Measurements from ENCODE around the gene MYH14.
A peak's percentile ranks its signal among the peaks of the same experiment; 100 is the strongest.

MYH14 gene

GRCh38 chr19:50313812-50314536, 110.6 kb downstream of the MYH14 start:
- no peaks in the 10 kb centered on the region for H4K20me1 ChIP-seq (ENCODE audit: insufficient read depth, low read length)
- no peaks in the 10 kb centered on the region for H3K9me3 ChIP-seq (ENCODE audit: insufficient read depth, low read length)
- peak overlapping the region; percentile 27; the same call in 1 of the 2 replicates for H2AFZ ChIP-seq (ENCODE audit: low read depth, low read length)
- peak overlapping the region; percentile 66 for H3K9ac ChIP-seq (ENCODE audit: low read length)
- H3K27ac ChIP-seq (ENCODE audit: low read length) = peak overlapping the region; percentile 68
- no peaks in the 10 kb centered on the region for H3K79me2 ChIP-seq (ENCODE audit: low read length)
- no peaks in the 10 kb centered on the region for H3K36me3 ChIP-seq (replicated peaks; ENCODE audit: low read depth, low read length)
- TF ChIP-seq CTCF (IDR thresholded peaks at IDR 0.05; ENCODE audit: low read depth, low read length) (peak; percentile 34), EZH2phosphoT487 (IDR thresholded peaks at IDR 0.05; ENCODE audit: low read depth) (no peak)
- peaks cover 39% of the 10 kb centered on the region for H3K4me1 ChIP-seq (ENCODE audit: low read length)
- H3K4me2 ChIP-seq (ENCODE audit: low read length) = peak overlapping the region; percentile 82
- H3K27me3 ChIP-seq (ENCODE audit: low read depth, low read length) = 0 out of 2 replicates have a peak, but pooled peaks cover 4% of the 10 kb centered on the region
- peak overlapping the region; percentile 76 for H3K4me3 ChIP-seq (ENCODE audit: low read length)

- Histone ChIP-seq H3K4me2 (ENCODE audit: low read length) (peak overlapping the region; percentile 82), H3K27ac (ENCODE audit: low read length) (peak overlapping the region; percentile 68), H4K20me1 (ENCODE audit: insufficient read depth, low read length) (no peaks in the 10 kb centered on the region), H3K9me3 (ENCODE audit: insufficient read depth, low read length) (no peaks in the 10 kb centered on the region), H3K79me2 (ENCODE audit: low read length) (no peaks in the 10 kb centered on the region), H3K27me3 (ENCODE audit: low read depth, low read length) (0 out of 2 replicates have a peak, but pooled peaks cover 4% of the 10 kb centered on the region), H3K4me3 (ENCODE audit: low read length) (peak overlapping the region; percentile 76), H3K9ac (ENCODE audit: low read length) (peak overlapping the region; percentile 66), H3K36me3 (replicated peaks; ENCODE audit: low read depth, low read length) (no peaks in the 10 kb centered on the region), H3K4me1 (ENCODE audit: low read length) (peaks cover 39% of the 10 kb centered on the region), H2AFZ (ENCODE audit: low read depth, low read length) (no peak overlapping the region)
- TF ChIP-seq EZH2phosphoT487 (IDR thresholded peaks at IDR 0.05; ENCODE audit: low read depth) (no peak), CTCF (IDR thresholded peaks at IDR 0.05; ENCODE audit: low read depth, low read length) (no peak)
Observed at GRCh38 chr19:50314724-50315708, 111.6 kb downstream of the MYH14 start.

- TF ChIP-seq EZH2phosphoT487 (IDR thresholded peaks at IDR 0.05; ENCODE audit: low read depth) = no peak
- no peak for TF ChIP-seq CTCF (IDR thresholded peaks at IDR 0.05; ENCODE audit: low read depth, low read length)
- peak overlapping the region; percentile 70 for H3K4me3 ChIP-seq (ENCODE audit: low read length)
- H3K27ac ChIP-seq (ENCODE audit: low read length) = peak overlapping the region; percentile 68
- no peaks in the 10 kb centered on the region for H3K9me3 ChIP-seq (ENCODE audit: insufficient read depth, low read length)
- H4K20me1 ChIP-seq (ENCODE audit: insufficient read depth, low read length) = no peaks in the 10 kb centered on the region
- 0 out of 2 replicates have a peak, but pooled peaks cover 3% of the 10 kb centered on the region for H3K27me3 ChIP-seq (ENCODE audit: low read depth, low read length)
- H3K9ac ChIP-seq (ENCODE audit: low read length) = peak overlapping the region; percentile 66
- H2AFZ ChIP-seq (ENCODE audit: low read depth, low read length) = peak overlapping the region; percentile 45; the same call in 1 of the 2 replicates
- peaks cover 39% of the 10 kb centered on the region for H3K4me1 ChIP-seq (ENCODE audit: low read length)
- H3K79me2 ChIP-seq (ENCODE audit: low read length) = no peaks in the 10 kb centered on the region
- peak overlapping the region; percentile 82 for H3K4me2 ChIP-seq (ENCODE audit: low read length)
- no peaks in the 10 kb centered on the region for H3K36me3 ChIP-seq (replicated peaks; ENCODE audit: low read depth, low read length)
Observed at GRCh38 chr19:50315773-50316448, 112.5 kb downstream of the MYH14 start.
